A549 (cell line): ENCODE measurements around the gene THRA. TPM values are rescaled to one million over a fixed set of nuclear protein-coding genes. Genes with fewer than 3 reads are reported as not detected.

Experiments used
- BCL3 ChIP-seq: fragments of >200 bp; sonication (Bioruptor Twin); formaldehyde crosslinking; IDR thresholded peaks from 3 replicates; pipeline ENCODE4 v1.6.1; 2016
- CBX8 ChIP-seq: fragments of 200-600 bp; sonication (generic); IDR thresholded peaks from 2 replicates; pipeline ENCODE4 v1.6.1; 2016
- FOSB ChIP-seq: fragments of 250-450 bp; sonication (Bioruptor Pico); IDR thresholded peaks from 2 replicates; pipeline ENCODE4 v1.5.0; 2020; ENCODE audit warnings: mild to moderate bottlenecking, moderate library complexity
- FOXS1 ChIP-seq: fragments of 250-450 bp; sonication (Bioruptor Pico); IDR thresholded peaks from 2 replicates; pipeline ENCODE4 v1.5.0; 2020; ENCODE audit warnings: mild to moderate bottlenecking, moderate library complexity
- HES2 ChIP-seq: fragments of >200 bp; sonication (Bioruptor Twin); formaldehyde crosslinking; IDR thresholded peaks from 2 replicates; pipeline ENCODE4 v1.6.1; 2016
- HOXA7 ChIP-seq: fragments of 250-450 bp; sonication (Bioruptor Pico); IDR thresholded peaks from 2 replicates; pipeline ENCODE4 v1.5.0; 2020; ENCODE audit warnings: mild to moderate bottlenecking, moderate library complexity
- HOXB13 ChIP-seq: fragments of 250-450 bp; sonication (Bioruptor Pico); IDR thresholded peaks from 2 replicates; pipeline ENCODE4 v1.5.0; 2020; ENCODE audit warnings: low read depth, mild to moderate bottlenecking, moderate library complexity
- HOXB5 ChIP-seq: fragments of 250-450 bp; sonication (Bioruptor Pico); IDR thresholded peaks from 2 replicates; pipeline ENCODE4 v1.5.0; 2020; ENCODE audit warnings: mild to moderate bottlenecking, moderate library complexity
- MAZ ChIP-seq: fragments of 150-350 bp; IDR thresholded peaks from 2 replicates; pipeline ENCODE4 v1.6.1; 2014; ENCODE audit warnings: antibody characterized with exemption, low read depth, low read length, borderline replicate concordance
- MYC ChIP-seq: IDR thresholded peaks from 2 replicates; pipeline ENCODE4 v1.6.1; 2012; ENCODE audit warnings: mild to moderate bottlenecking, inconsistent platforms, low read length, improper control_type of control experiment, borderline replicate concordance
- NFE2L2 ChIP-seq: fragments of 150-350 bp; conservative IDR thresholded peaks from 2 replicates; pipeline ENCODE4 v1.6.1; 2014; ENCODE audit warnings: low read length
- NR3C1 ChIP-seq: fragments of >200 bp; sonication (Bioruptor Twin); formaldehyde crosslinking; IDR thresholded peaks from 3 replicates; pipeline ENCODE4 v1.6.1; 2017
- PHF8 ChIP-seq: fragments of 200-600 bp; sonication (generic); IDR thresholded peaks from 2 replicates; pipeline ENCODE4 v1.6.1; 2016; ENCODE audit warnings: low read depth, mild to moderate bottlenecking, antibody characterized with exemption, moderate library complexity, borderline replicate concordance
- POLR2A ChIP-seq: IDR thresholded peaks from 2 replicates; pipeline ENCODE4 v1.6.1; 2012; ENCODE audit warnings: mild to moderate bottlenecking, low read length
- RAD21 ChIP-seq, 2 experiments: fragments of >200 bp in 1 of 2; sonication (Bioruptor Twin) in 1 of 2; formaldehyde crosslinking in 1 of 2; IDR thresholded peaks in 1 of 2; conservative IDR thresholded peaks in 1 of 2; 2 replicates in 1 of 2; 3 replicates in 1 of 2; pipeline ENCODE4 v1.6.1; 2012 to 2018; ENCODE audit warnings: inconsistent platforms in 1 of 2
- RARB ChIP-seq: fragments of 250-450 bp; sonication (Bioruptor Pico); IDR thresholded peaks from 2 replicates; pipeline ENCODE4 v1.8.0; 2021; ENCODE audit warnings: mild to moderate bottlenecking, moderate library complexity
- RFX5 ChIP-seq: fragments of 450-650 bp; IDR thresholded peaks from 2 replicates; pipeline ENCODE4 v1.7.1; 2014; ENCODE audit warnings: antibody characterized with exemption, mild to moderate bottlenecking, moderate library complexity
- TFCP2L1 ChIP-seq: fragments of 250-450 bp; sonication (Bioruptor Pico); IDR thresholded peaks from 2 replicates; pipeline ENCODE4 v1.5.0; 2021; ENCODE audit warnings: mild to moderate bottlenecking
- ZC3H11A ChIP-seq: fragments of 450-650 bp; IDR thresholded peaks from 2 replicates; pipeline ENCODE4 v1.6.1; 2014; ENCODE audit warnings: antibody characterized with exemption, mild to moderate bottlenecking
- ZFP36 ChIP-seq: fragments of 450-650 bp; IDR thresholded peaks from 2 replicates; pipeline ENCODE4 v1.6.1; 2014; ENCODE audit warnings: borderline replicate concordance; ENCODE audit not compliant: partially characterized antibody
- ZSCAN20 ChIP-seq: fragments of 250-450 bp; sonication (Bioruptor Pico); IDR thresholded peaks from 2 replicates; pipeline ENCODE4 v1.8.0; 2022; ENCODE audit warnings: mild to moderate bottlenecking, moderate library complexity
- polyA plus RNA-seq, 4 experiments: library from polyadenylated mRNA; depleted of rRNA in 3 of 4; stranded (reverse); fragments of >200 nt; fragmentation: RNase III in 1 of 4; extraction: RNeasy Plus Mini Kit Qiagen cat#74134 plus additional on column Dnase treatment in 1 of 4; gene quantifications; 2 replicates in 3 of 4; 3 replicates in 1 of 4; pipeline ENCODE4 v1.2.3, GENCODE V29; 2011 to 2017
- TF ChIP-seq, protein P1 (sequence below): fragments of >200 bp; sonication (Bioruptor Twin); formaldehyde crosslinking; IDR thresholded peaks from 3 replicates; pipeline ENCODE4 v1.5.1; 2016
- TF ChIP-seq, protein P2 (sequence below): fragments of 150-350 bp; IDR thresholded peaks from 2 replicates; pipeline ENCODE4 v1.6.1; 2014; ENCODE audit warnings: low read depth, mild to moderate bottlenecking, low read length
- TF ChIP-seq, protein P3 (sequence below): IDR thresholded peaks from 2 replicates; pipeline ENCODE4 v1.6.1; 2012; ENCODE audit warnings: low read depth, borderline replicate concordance

THRA gene
- polyA plus RNA-seq, 2 of the 4 experiments (the other 2 are of a cell fraction) = 20.1 to 22.5 TPM

DNA sequence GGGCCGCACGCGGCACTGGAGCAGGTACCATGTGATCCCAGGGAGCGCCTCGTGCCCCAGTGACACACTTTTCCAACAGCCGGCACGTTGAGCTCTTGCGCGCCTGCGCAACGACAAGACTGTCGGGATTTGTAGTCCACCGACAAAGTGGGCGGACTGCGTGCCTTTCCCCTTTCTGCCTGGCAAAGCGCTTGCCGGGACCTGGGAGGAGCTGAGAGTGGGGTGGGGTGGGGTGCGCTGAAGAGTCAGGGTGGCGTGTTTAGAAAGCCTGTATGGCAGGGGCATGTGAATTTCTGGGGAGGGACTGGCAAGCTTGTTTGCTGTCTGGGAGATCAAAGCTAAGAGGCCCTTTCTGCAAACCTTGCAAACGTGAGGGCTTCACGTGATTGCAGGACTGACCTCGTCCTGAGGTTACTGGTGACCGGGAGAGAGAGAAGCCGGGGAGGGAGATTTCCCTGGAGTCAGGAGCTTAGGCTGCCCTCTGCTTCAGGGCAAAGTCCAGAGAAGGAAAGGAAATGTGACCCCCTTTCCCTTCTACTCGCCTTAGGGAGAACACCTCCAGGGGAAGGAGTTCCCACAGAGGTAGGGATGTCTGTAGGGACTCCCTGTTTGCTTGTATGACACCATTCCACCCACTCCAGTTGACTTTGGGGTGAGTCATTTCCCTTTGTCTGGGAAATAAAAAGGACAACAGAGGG lies 38.1 kb downstream of the THRA start (continued):
- TF ChIP-seq BCL3 (no peak; the same call in 2 of the 3 replicates), NR3C1 (no peak), MYC (peak; percentile 99), HOXB5 (CRISPR knock-in tag) (no peak), CBX8 (no peak), TFCP2L1 (no peak), HOXB13 (no peak), RARB (no peak; the same call in 1 of the 2 replicates), RFX5 (no peak), HES2 (no peak), ZSCAN20 (CRISPR knock-in tag) (no peak), RAD21 (conservative IDR thresholded peaks at IDR 0.05 in 1 of 2, IDR thresholded peaks at IDR 0.05 in 1 of 2) (0 out of 5 replicates have a peak, but pooled peaks of 1 of the 2 experiments have one; percentile 23), PHF8 (no peak), ZFP36 (no peak), ZC3H11A (no peak), MAZ (no peak), NFE2L2 (no peak), HOXA7 (CRISPR knock-in tag) (no peak), FOXS1 (CRISPR knock-in tag) (no peak), POLR2A (no peak), FOSB (CRISPR knock-in tag) (no peak)
- TF ChIP-seq, protein P1, sequence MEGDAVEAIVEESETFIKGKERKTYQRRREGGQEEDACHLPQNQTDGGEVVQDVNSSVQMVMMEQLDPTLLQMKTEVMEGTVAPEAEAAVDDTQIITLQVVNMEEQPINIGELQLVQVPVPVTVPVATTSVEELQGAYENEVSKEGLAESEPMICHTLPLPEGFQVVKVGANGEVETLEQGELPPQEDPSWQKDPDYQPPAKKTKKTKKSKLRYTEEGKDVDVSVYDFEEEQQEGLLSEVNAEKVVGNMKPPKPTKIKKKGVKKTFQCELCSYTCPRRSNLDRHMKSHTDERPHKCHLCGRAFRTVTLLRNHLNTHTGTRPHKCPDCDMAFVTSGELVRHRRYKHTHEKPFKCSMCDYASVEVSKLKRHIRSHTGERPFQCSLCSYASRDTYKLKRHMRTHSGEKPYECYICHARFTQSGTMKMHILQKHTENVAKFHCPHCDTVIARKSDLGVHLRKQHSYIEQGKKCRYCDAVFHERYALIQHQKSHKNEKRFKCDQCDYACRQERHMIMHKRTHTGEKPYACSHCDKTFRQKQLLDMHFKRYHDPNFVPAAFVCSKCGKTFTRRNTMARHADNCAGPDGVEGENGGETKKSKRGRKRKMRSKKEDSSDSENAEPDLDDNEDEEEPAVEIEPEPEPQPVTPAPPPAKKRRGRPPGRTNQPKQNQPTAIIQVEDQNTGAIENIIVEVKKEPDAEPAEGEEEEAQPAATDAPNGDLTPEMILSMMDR = no peak
- TF ChIP-seq, protein P2, sequence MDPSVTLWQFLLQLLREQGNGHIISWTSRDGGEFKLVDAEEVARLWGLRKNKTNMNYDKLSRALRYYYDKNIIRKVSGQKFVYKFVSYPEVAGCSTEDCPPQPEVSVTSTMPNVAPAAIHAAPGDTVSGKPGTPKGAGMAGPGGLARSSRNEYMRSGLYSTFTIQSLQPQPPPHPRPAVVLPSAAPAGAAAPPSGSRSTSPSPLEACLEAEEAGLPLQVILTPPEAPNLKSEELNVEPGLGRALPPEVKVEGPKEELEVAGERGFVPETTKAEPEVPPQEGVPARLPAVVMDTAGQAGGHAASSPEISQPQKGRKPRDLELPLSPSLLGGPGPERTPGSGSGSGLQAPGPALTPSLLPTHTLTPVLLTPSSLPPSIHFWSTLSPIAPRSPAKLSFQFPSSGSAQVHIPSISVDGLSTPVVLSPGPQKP = no peak
- TF ChIP-seq, protein P3, sequence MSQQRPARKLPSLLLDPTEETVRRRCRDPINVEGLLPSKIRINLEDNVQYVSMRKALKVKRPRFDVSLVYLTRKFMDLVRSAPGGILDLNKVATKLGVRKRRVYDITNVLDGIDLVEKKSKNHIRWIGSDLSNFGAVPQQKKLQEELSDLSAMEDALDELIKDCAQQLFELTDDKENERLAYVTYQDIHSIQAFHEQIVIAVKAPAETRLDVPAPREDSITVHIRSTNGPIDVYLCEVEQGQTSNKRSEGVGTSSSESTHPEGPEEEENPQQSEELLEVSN = peak; percentile 99
